Urinary bladder (tissue), 4 donors: ENCODE data around the gene MX2. TPM values are rescaled to one million over a fixed set of nuclear protein-coding genes. Genes with fewer than 3 reads are reported as not detected.

Source experiments
- DNase-seq: peaks from one replicate; pipeline ENCODE4 v3.0.0-alpha.2; 2015; ENCODE audit errors: extremely low spot score
- H3K27ac ChIP-seq: one replicate; pipeline ENCODE4 v1.5.1; 2013; ENCODE audit warnings: low read depth, mild to moderate bottlenecking, moderate library complexity
- H3K36me3 ChIP-seq: one replicate; pipeline ENCODE4 v1.6.1; 2013; ENCODE audit warnings: mild to moderate bottlenecking, moderate library complexity; ENCODE audit not compliant: insufficient read depth
- H3K4me1 ChIP-seq: one replicate; pipeline ENCODE4 v1.6.1; 2013; ENCODE audit warnings: mild to moderate bottlenecking, moderate library complexity; ENCODE audit not compliant: insufficient read depth
- H3K4me3 ChIP-seq: one replicate; pipeline ENCODE4 v1.5.1; 2013; ENCODE audit warnings: low read depth, low read length
- WGBS: extraction: QIAGEN DNeasy Blood & Tissue Kit; methylation state at CpG from one replicate; pipeline ENCODE4 v1.1.7; 2013; 5-methylcytosine and 5-hydroxymethylcytosine counted together
- polyA plus RNA-seq: library from polyadenylated mRNA; stranded (reverse); fragments of 200-250 nt; gene quantifications from one replicate; pipeline ENCODE4 v1.2.3, GENCODE V29; 2013
- total RNA-seq: library from RNA; depleted of rRNA; stranded (reverse); fragments of >200 nt; gene quantifications from one replicate; pipeline ENCODE4 v1.2.3, GENCODE V29; 2014
- donor health status: healthy with polysubstance abuse.
- donor health status: healthy.

The MX2 gene
- total and polyA plus RNA-seq, 2 donors = 8.2 to 10.3 TPM

- 92% methylated on average over 14 of the region's 14 CpGs for WGBS
- H3K27ac ChIP-seq = no peak overlapping the region
- no peak for DNase-seq
- H3K36me3 ChIP-seq = no peaks in the 10 kb centered on the region
- H3K4me3 ChIP-seq = no peak overlapping the region
- no peaks in the 10 kb centered on the region for H3K4me1 ChIP-seq
Observed at GRCh38 chr21:41374177-41374712, 12.4 kb downstream of the MX2 start.

- DNase-seq = no peak
- no peak overlapping the region for H3K27ac ChIP-seq
- no peaks in the 10 kb centered on the region for H3K4me1 ChIP-seq
- 84% methylated on average over 5 of the region's 5 CpGs for WGBS
- no peak overlapping the region for H3K4me3 ChIP-seq
- no peaks in the 10 kb centered on the region for H3K36me3 ChIP-seq
Observed at GRCh38 chr21:41374867-41375533, 13.2 kb downstream of the MX2 start.

- no peak for DNase-seq
- no peak overlapping the region for H3K4me3 ChIP-seq
- no peaks in the 10 kb centered on the region for H3K36me3 ChIP-seq
- H3K27ac ChIP-seq = no peak overlapping the region
- 85% methylated on average over 5 of the region's 5 CpGs for WGBS
- H3K4me1 ChIP-seq = no peaks in the 10 kb centered on the region
Observed at GRCh38 chr21:41375875-41376274, 14.0 kb downstream of the MX2 start.

- WGBS = 85% methylated on average over 16 of the region's 16 CpGs
- DNase-seq = no peak
- Histone ChIP-seq H3K4me3 (no peak overlapping the region), H3K27ac (no peak overlapping the region), H3K4me1 (no peaks in the 10 kb centered on the region), H3K36me3 (no peaks in the 10 kb centered on the region)
Observed at GRCh38 chr21:41377715-41378114, 15.9 kb downstream of the MX2 start.

- H3K4me3 ChIP-seq = no peak overlapping the region
- no peaks in the 10 kb centered on the region for H3K36me3 ChIP-seq
- no peak for DNase-seq
- H3K4me1 ChIP-seq = no peaks in the 10 kb centered on the region
- 74% methylated on average over 8 of the region's 8 CpGs for WGBS
- no peak overlapping the region for H3K27ac ChIP-seq
Observed at GRCh38 chr21:41378849-41379248, 17.0 kb downstream of the MX2 start.

- DNase-seq = no peak
- Histone ChIP-seq H3K4me1 (no peaks in the 10 kb centered on the region), H3K4me3 (no peak overlapping the region), H3K36me3 (no peaks in the 10 kb centered on the region), H3K27ac (no peak overlapping the region)
- WGBS = 89% methylated on average over 12 of the region's 12 CpGs
Observed at GRCh38 chr21:41379901-41380300, 18.1 kb downstream of the MX2 start.

- Histone ChIP-seq H3K4me1 (no peaks in the 10 kb centered on the region), H3K27ac (no peak overlapping the region), H3K36me3 (no peaks in the 10 kb centered on the region), H3K4me3 (no peak overlapping the region)
- DNase-seq = no peak
Observed at GRCh38 chr21:41381731-41382130, 19.9 kb downstream of the MX2 start.

- WGBS = 83% methylated on average over 14 of the region's 14 CpGs
Observed at GRCh38 chr21:41387042-41387819, 25.4 kb downstream of the MX2 start.

GRCh38 chr21:41387824-41388223, 26.0 kb downstream of the MX2 start:
- H3K36me3 ChIP-seq = no peaks in the 10 kb centered on the region
- no peak overlapping the region for H3K27ac ChIP-seq
- WGBS = 84% methylated on average over 8 of the region's 8 CpGs
- H3K4me1 ChIP-seq = no peaks in the 10 kb centered on the region
- no peak for DNase-seq
- no peak overlapping the region for H3K4me3 ChIP-seq

More at GRCh38 chr21:41387042-41387819, 25.4 kb downstream of the MX2 start:
- no peaks in the 10 kb centered on the region for H3K4me1 ChIP-seq
- DNase-seq = no peak
- H3K36me3 ChIP-seq = no peaks in the 10 kb centered on the region
- H3K4me3 ChIP-seq = no peak overlapping the region
- no peak overlapping the region for H3K27ac ChIP-seq

GRCh38 chr21:41388259-41388658, 26.4 kb downstream of the MX2 start:
- 94% methylated on average over 14 of the region's 14 CpGs for WGBS
- no peaks in the 10 kb centered on the region for H3K4me1 ChIP-seq
- H3K27ac ChIP-seq = no peak overlapping the region
- no peak overlapping the region for H3K4me3 ChIP-seq
- no peaks in the 10 kb centered on the region for H3K36me3 ChIP-seq
- no peak for DNase-seq

GRCh38 chr21:41390043-41390639, 28.3 kb downstream of the MX2 start:
- Histone ChIP-seq H3K36me3 (no peaks in the 10 kb centered on the region), H3K4me1 (no peaks in the 10 kb centered on the region), H3K27ac (no peak overlapping the region), H3K4me3 (no peak overlapping the region)
- DNase-seq = no peak
- WGBS = 90% methylated on average over 17 of the region's 17 CpGs

- 88% methylated on average over 8 of the region's 8 CpGs for WGBS
- Histone ChIP-seq H3K36me3 (no peaks in the 10 kb centered on the region), H3K27ac (no peak overlapping the region), H3K4me1 (no peaks in the 10 kb centered on the region), H3K4me3 (no peak overlapping the region)
- no peak for DNase-seq
Observed at GRCh38 chr21:41393876-41394465, 32.1 kb downstream of the MX2 start.

GRCh38 chr21:41396558-41397075, 34.8 kb downstream of the MX2 start:
- H3K36me3 ChIP-seq = no peaks in the 10 kb centered on the region
- no peaks in the 10 kb centered on the region for H3K4me1 ChIP-seq
- DNase-seq = no peak
- 57% methylated on average over 7 of the region's 7 CpGs for WGBS
- no peak overlapping the region for H3K4me3 ChIP-seq
- no peak overlapping the region for H3K27ac ChIP-seq
